HL-60/S4 treated with retinoic acid at 250 ng/mL for 4 days and 3 days (cell line): ENCODE data around the gene RPS10.
"Not testable (repeated sequence)": the region's sequence is repeated elsewhere in the genome, so short reads cannot be mapped to it uniquely, and the experiment has no call there.

Experiments used
- in situ Hi-C: fragments of 300-500 bp; cut with MboI; formaldehyde crosslinking; loops from 2 replicates; pipeline ENCODE4 v1.7.0; 2022; ENCODE audit warnings: low sequenced_read_pairs

RPS10 gene

DNA sequence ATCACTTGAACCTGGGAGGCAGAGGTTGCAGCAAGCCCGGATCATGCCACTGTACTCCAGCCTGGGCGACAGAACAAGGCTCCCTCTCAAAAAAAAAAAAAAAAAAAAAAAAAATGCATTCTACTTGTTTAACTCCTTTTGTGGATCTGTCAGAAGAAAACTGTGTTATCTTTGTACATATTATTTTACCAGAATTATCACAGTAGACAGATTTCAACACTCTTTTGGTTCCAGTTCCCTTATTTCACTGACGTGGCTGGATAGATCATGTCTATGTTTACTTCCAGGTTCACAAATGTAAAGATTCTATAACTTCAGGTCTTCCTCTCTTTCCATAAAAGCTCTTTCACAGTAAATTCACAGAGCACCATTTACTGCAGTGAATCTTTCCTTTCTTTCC is 51.8 kb downstream of the RPS10 start:
- in situ Hi-C loops: no loop called here

DNA sequence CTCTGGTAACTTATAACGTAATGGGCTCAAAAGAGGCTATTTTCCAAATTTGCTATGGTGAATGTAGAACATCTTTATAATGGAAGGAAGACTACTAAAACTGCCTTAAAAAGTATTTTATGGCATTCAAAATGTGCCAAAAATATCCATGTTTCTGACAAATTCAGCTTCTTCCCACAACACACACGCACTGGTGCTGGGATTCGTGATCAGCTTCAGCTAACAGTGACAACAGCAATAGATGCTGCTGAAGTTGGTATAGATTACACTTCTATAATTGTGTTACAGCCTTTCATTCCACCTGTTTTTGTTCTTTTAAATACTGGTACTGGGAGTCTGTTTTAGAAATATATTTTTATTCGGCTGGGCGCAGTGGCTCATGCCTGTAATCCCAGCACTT is 52.4 kb downstream of the RPS10 start:
- in situ Hi-C loops: no loop called here

DNA sequence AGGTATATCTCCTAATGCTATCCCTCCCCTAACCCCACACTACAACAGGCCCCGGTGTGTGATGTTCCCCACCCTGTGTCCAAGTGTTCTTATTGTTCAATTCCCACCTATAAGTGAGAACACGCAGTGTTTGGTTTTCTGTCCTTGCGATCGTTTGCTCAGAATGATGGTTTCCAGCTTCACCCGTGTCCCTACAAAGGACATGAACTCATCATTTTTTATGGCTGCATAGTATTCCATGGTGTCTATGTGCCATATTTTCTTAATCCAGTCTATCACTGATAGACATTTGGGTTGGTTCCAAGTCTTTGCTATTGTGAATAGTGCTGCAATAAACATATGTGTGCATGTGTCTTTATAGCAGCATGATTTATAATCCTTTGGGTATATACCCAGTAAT is 54.0 kb downstream of the RPS10 start:
- in situ Hi-C loops: not testable (repeated sequence)

DNA sequence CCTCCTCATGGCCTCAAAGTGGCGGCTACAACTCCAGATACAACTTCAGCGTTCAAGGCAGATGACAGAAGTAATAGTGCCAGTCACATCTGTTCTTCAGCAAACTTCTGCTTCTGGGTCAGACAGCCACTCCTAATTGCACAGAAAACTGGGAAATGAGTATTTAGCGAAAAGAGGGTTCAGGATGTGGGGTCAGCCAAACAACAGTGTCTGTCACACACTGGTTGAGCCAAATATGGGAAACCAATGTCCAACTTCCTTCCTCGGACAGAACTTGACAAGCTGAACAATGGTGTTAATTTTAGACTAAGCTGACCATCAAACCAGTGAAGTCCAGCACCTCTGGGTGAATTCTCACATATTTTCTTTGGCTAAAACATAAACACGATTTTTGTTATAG is 55.5 kb downstream of the RPS10 start:
- in situ Hi-C loops: no loop called here

DNA sequence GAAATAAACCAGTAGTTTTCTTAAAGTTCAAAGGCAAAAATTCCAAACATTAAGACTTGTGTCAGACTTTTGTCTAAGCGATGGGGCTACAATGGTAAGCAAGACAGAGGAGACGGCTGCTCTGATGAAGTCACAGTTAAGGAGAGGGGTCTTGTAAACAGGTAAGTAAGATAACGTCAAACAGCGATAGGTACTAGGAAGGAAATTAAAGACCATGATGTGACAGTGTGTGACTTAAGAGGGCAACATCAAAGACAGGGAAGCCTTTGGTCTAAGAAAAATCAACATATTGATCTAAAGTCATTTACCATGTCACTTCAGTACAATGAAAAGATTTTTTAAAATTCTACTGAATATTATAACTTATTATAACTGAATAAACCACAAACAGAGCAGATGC is 56.5 kb downstream of the RPS10 start:
- in situ Hi-C loops: no loop called here
